ENCODE measurements around the gene BPIFB4.
"Not testable (repeated sequence)": the region's sequence is repeated elsewhere in the genome, so short reads cannot be mapped to it uniquely, and the experiment has no call there.

BPIFB4 gene

GRCh38 chr20:33122297-33122696 lies 42.9 kb downstream of the BPIFB4 start:
- DNase-seq, result not testable (repeated sequence)

- DNase-seq, result no peak
Observed at GRCh38 chr20:33124261-33124660, 44.8 kb downstream of the BPIFB4 start.

GRCh38 chr20:33124994-33125393 lies 45.6 kb downstream of the BPIFB4 start:
- no peak for DNase-seq

- DNase-seq, result no peak
Observed at GRCh38 chr20:33125983-33126382, 46.5 kb downstream of the BPIFB4 start.

- DNase-seq, result no peak
Observed at GRCh38 chr20:33127422-33128097, 48.1 kb downstream of the BPIFB4 start.

- DNase-seq, result no peak
Observed at GRCh38 chr20:33130568-33131061, 51.2 kb downstream of the BPIFB4 start.

GRCh38 chr20:33131949-33132473 lies 52.6 kb downstream of the BPIFB4 start:
- no peak for DNase-seq

- no peak for DNase-seq
Observed at GRCh38 chr20:33132513-33133372, 53.3 kb downstream of the BPIFB4 start.

- no peak for DNase-seq
Observed at GRCh38 chr20:33133373-33133941, 54.0 kb downstream of the BPIFB4 start.

- no peak for DNase-seq
Observed at GRCh38 chr20:33137195-33137594, 57.8 kb downstream of the BPIFB4 start.

GRCh38 chr20:33139467-33139866 lies 60.0 kb downstream of the BPIFB4 start:
- DNase-seq, result no peak

- DNase-seq, result no peak
Observed at GRCh38 chr20:33145521-33145920, 66.1 kb downstream of the BPIFB4 start.

- no peak for DNase-seq
Observed at GRCh38 chr20:33147299-33147698, 67.9 kb downstream of the BPIFB4 start.

- no peak for DNase-seq
Observed at GRCh38 chr20:33148040-33148439, 68.6 kb downstream of the BPIFB4 start.

GRCh38 chr20:33154252-33154651 lies 74.8 kb downstream of the BPIFB4 start:
- no peak for DNase-seq

- no peak for DNase-seq
Observed at GRCh38 chr20:33158637-33159385, 79.4 kb downstream of the BPIFB4 start.

GRCh38 chr20:33159713-33160112 lies 80.3 kb downstream of the BPIFB4 start:
- no peak for DNase-seq

- no peak for DNase-seq
Observed at GRCh38 chr20:33160681-33161080, 81.2 kb downstream of the BPIFB4 start.
